Motor neuron (in vitro differentiated cells): ENCODE results near the gene TTI1. TPM values are rescaled to one million over a fixed set of nuclear protein-coding genes. Genes with fewer than 3 reads are reported as not detected.

Experiments used
- ATAC-seq, 8 experiments: fragments of 200-7000 bp; cut with Tn5 transposase; replicated peaks in 6 of 8; 2 replicates each; pipeline ENCODE4 v1.8.0; 2021; ENCODE audit warnings: mild to moderate bottlenecking in 8 of 8, moderate library complexity in 8 of 8
- H3K27ac ChIP-seq, 2 donors: fragments of 250-450 bp; sonication (Bioruptor Pico); 2 replicates each; pipeline ENCODE4 v1.9.0; 2021; ENCODE audit warnings: antibody characterized with exemption in 2 of 2, mild to moderate bottlenecking in 2 of 2, moderate library complexity in 1 of 2
- H3K4me1 ChIP-seq, 2 donors: fragments of 250-450 bp; sonication (Bioruptor Pico); replicated peaks in 1 of 2; 2 replicates each; pipeline ENCODE4 v1.6.1; 2021; ENCODE audit warnings: antibody characterized with exemption in 2 of 2, mild to moderate bottlenecking in 2 of 2, moderate library complexity in 1 of 2
- H3K4me3 ChIP-seq, 5 donors: fragments of 250-450 bp; sonication (Bioruptor Pico); 2 replicates each; pipeline ENCODE4 v1.9.0; 2021; ENCODE audit warnings: antibody characterized with exemption in 5 of 5, mild to moderate bottlenecking in 5 of 5, moderate library complexity in 4 of 5
- WGBS, 10 experiments: fragments of 450-650 bp; shearing (Covaris generic); methylation state at CpG; one replicate each; pipeline ENCODE4 v1.0.0; 2022; 5-methylcytosine and 5-hydroxymethylcytosine counted together
- in situ Hi-C, 9 experiments: fragments of 400-800 bp; cut with MboI; loops; one replicate each; pipeline ENCODE4 v1.15.0; 2021; ENCODE audit warnings: low sequenced_read_pairs in 9 of 9, low pct_unique_long_range_greater_than_20kb in 2 of 9; ENCODE audit not compliant: unreplicated experiment in 9 of 9
- total RNA-seq, 8 experiments: library from RNA; unstranded; fragments of 300-600 nt; gene quantifications; 2 replicates each; pipeline versions ENCODE4 v1.2.3 to v1.2.4, GENCODE V29; 2022

Gene TTI1
- total RNA-seq, 8 experiments from 2014 or later, result 10.3 to 28.0 (median 21.0) TPM

GRCh38 chr20:38049800-38050199 is 16.5 kb upstream of the TTI1 start:
- no peak overlapping the region for H3K27ac ChIP-seq
- in situ Hi-C loops, result loop anchor here in 3 of 9 experiments (25.0 kb wide), 2 partner anchors 163 to 363 kb away; no protein-coding TSS in a partner anchor
- no peak overlapping the region for H3K4me3 ChIP-seq
- peak in 7 of 8 experiments; percentile 27 to 72 (median 52) for ATAC-seq
- 17 to 100% (median 87%) methylated on average over 1 to 3 of the region's 3 CpGs; no CpG with 5 or more reads in 2 of the 10 experiments for WGBS, 10 experiments
- H3K4me1 ChIP-seq, result peaks cover 4 to 6% of the 10 kb centered on the region in 2 donors

- WGBS, 10 experiments, result 15 to 100% (median 70%) methylated on average over 1 to 4 of the region's 4 CpGs
- Histone ChIP-seq H3K27ac (no peak overlapping the region), H3K4me3 (no peak overlapping the region), H3K4me1 (peaks cover 4 to 6% of the 10 kb centered on the region in 2 donors)
- no peak for ATAC-seq
- in situ Hi-C loops, result no loop called here
Measured at GRCh38 chr20:38046572-38046971, 13.3 kb upstream of the TTI1 start.

GRCh38 chr20:38044685-38045084 is 11.4 kb upstream of the TTI1 start:
- in situ Hi-C loops, result no loop called here
- Histone ChIP-seq H3K4me3 (no peak overlapping the region), H3K4me1 (no peaks in the 10 kb centered on the region), H3K27ac (no peak overlapping the region)
- ATAC-seq, result no peak
- WGBS, 10 experiments, result 88 to 100% (median 100%) methylated on average over 1 to 2 of the region's 3 CpGs; no CpG with 5 or more reads in 3 of the 10 experiments

GRCh38 chr20:38043512-38044300 is 10.4 kb upstream of the TTI1 start:
- H3K4me3 ChIP-seq, result no peak overlapping the region
- no peak overlapping the region for H3K27ac ChIP-seq
- H3K4me1 ChIP-seq, result no peaks in the 10 kb centered on the region
- WGBS, 10 experiments, result 63 to 100% (median 97%) methylated on average over 1 to 10 of the region's 10 CpGs
- in situ Hi-C loops, result no loop called here
- ATAC-seq, result peak in 7 of 8 experiments; percentile 93 to 100 (median 100)

GRCh38 chr20:38040276-38040675 is 7.0 kb upstream of the TTI1 start:
- no peak for ATAC-seq
- Histone ChIP-seq H3K27ac (no peak overlapping the region), H3K4me1 (peaks cover 3 to 8% of the 10 kb centered on the region in 2 donors), H3K4me3 (no peak overlapping the region)
- in situ Hi-C loops, result no loop called here
- 38 to 100% (median 88%) methylated on average over 1 of the region's 1 CpG; no CpG with 5 or more reads in 1 of the 10 experiments for WGBS, 10 experiments

DNA sequence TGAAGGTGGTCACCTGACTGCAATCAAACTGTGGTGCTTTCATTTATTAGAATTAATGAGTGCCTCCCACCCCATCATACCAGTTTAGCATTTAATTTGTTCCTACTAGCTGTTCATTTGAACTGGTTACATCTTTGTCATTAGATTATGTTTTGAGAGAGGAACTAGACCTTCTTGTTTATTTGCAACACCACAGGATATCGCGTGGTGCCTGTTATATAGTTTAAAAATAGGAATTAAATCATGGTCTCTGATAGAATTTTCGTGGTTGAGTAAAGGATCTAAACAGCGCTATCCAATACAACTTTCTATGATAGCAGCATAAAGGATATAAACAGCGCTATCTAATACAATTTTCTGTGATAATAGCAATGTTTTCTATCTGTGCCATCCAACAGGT is 3.1 kb upstream of the TTI1 start:
- in situ Hi-C loops, result no loop called here
- Histone ChIP-seq H3K27ac (no peak overlapping the region), H3K4me1 (peaks cover 19 to 23% of the 10 kb centered on the region in 2 donors), H3K4me3 (no peak overlapping the region)
- no peak for ATAC-seq
- WGBS, 10 experiments, result 86 to 100% (median 90%) methylated on average over 3 to 5 of the region's 5 CpGs; no CpG with 5 or more reads in 1 of the 10 experiments

- peaks cover 19 to 23% of the 10 kb centered on the region in 2 donors for H3K4me1 ChIP-seq
- in situ Hi-C loops, result no loop called here
- H3K27ac ChIP-seq, result no peak overlapping the region
- 63 to 100% (median 80%) methylated on average over 2 to 6 of the region's 6 CpGs; no CpG with 5 or more reads in 1 of the 10 experiments for WGBS, 10 experiments
- peak overlapping the region; percentile 83 to 94 (median 87) for H3K4me3 ChIP-seq
- no peak for ATAC-seq
Measured at GRCh38 chr20:38034961-38035360, 1.7 kb upstream of the TTI1 start.

GRCh38 chr20:38034108-38034649 is 923 bp upstream of the TTI1 start:
- in situ Hi-C loops, result no loop called here
- peak overlapping the region; percentile 89 to 93 for H3K27ac ChIP-seq
- H3K4me3 ChIP-seq, result peak overlapping the region; percentile 83 to 94 (median 87)
- peaks cover 19 to 23% of the 10 kb centered on the region in 2 donors for H3K4me1 ChIP-seq
- peak in 1 of 8 experiments; percentile 3 for ATAC-seq
- WGBS, 10 experiments, result 0 to 18% (median 3%) methylated on average over 2 to 14 of the region's 14 CpGs; no CpG with 5 or more reads in 2 of the 10 experiments

DNA sequence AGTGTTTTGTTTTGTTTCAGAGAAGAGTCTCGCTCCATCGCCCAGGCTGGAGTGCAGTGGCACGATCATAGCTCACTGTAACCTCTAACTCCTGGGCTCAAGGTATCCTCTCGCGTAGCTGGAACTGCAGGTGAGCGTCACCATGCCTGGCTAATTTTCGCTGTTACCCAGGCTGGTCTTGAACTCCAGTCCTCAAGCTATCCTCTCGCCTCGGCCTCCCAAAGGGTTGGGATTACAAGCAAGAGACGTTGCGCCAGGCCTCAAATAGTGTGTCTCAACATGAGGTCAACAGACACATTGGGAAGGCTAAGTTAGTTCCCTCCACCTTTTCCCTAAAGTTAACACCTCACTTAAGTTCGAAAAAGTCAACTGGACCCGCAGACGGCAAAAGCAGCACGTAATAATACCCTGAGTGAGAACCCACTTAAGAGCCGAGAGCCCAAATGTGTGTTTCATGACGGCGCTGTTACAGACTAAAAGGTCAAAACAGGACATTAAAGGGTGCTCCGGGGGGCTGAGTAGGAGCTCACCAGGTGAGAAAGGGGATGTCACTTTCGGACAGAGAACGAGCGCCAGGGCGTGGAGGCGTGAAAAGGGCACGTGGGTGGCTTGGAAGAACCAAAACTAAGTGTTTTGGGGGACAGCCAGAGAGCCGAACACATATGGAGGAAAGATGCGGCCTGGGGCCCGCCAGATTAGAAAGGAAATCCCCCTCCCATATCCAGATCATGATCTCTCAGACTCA is 499 bp downstream of the TTI1 start:
- Histone ChIP-seq H3K4me1 (peaks cover 19 to 23% of the 10 kb centered on the region in 2 donors), H3K4me3 (peak overlapping the region; percentile 83 to 94 (median 87)), H3K27ac (peak overlapping the region; percentile 89 to 93)
- in situ Hi-C loops, result no loop called here
- WGBS, 10 experiments, result 8 to 74% (median 31%) methylated on average over 3 to 23 of the region's 28 CpGs
- ATAC-seq, result peak in 3 of 8 experiments; percentile 50 to 59 (median 57)

DNA sequence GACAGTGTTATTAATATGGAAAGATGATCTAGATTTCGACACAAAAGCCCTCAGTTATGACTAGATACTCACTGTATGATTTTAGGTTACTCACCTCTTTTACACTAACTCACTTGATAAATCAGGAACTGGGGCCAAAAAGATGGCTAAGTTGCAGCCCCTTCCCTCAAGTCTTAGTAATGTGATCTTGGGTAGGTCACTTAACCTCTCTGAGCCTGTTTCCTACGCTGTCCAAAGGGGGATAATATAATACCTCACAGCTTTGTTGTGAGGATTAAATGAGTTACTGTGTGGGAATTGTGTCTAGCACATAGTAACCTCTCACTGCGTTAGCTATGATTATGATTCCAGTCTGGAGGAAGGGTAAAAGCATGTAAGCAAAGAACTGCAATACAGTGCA is 1.3 kb downstream of the TTI1 start:
- Histone ChIP-seq H3K4me1 (peaks cover 19 to 23% of the 10 kb centered on the region in 2 donors), H3K27ac (no peak overlapping the region), H3K4me3 (no peak overlapping the region)
- in situ Hi-C loops, result no loop called here
- no peak for ATAC-seq
- 70 to 100% (median 96%) methylated on average over 1 to 3 of the region's 3 CpGs for WGBS, 10 experiments

DNA sequence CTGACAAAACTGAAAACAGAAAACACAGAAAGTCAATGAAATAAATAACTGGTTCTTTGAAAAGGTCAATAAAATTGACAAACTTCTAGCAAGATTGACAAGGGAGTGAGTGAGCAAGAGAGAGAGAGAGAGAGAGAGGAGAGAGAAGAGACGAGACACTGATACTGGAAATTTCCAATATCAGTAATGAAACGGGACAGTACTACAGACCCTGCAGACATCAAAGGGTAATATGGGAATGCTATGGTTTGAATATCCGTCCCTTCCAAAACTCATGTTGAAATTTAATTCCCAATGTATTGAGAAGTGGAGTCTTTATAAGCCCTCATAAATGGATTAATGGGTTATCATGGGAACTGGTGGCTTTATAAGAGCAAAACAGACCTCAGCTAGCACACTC is 3.8 kb downstream of the TTI1 start:
- Histone ChIP-seq H3K4me3 (no peak overlapping the region), H3K27ac (no peak overlapping the region), H3K4me1 (peaks cover 7% of the 10 kb centered on the region in 2 donors)
- 76 to 100% (median 94%) methylated on average over 2 to 3 of the region's 3 CpGs for WGBS, 10 experiments
- in situ Hi-C loops, result no loop called here
- ATAC-seq, result no peak

GRCh38 chr20:38024496-38024895 is 8.8 kb downstream of the TTI1 start:
- Histone ChIP-seq H3K4me3 (no peak overlapping the region), H3K27ac (no peak overlapping the region), H3K4me1 (no peaks in the 10 kb centered on the region)
- in situ Hi-C loops, result no loop called here
- WGBS, 10 experiments, result 40 to 100% (median 91%) methylated on average over 1 to 3 of the region's 5 CpGs; no CpG with 5 or more reads in 4 of the 10 experiments
- no peak for ATAC-seq
